Stimulated activated CD8-positive, alpha-beta memory T cell treated with anti-CD3 and anti-CD28 coated beads, Interleukin-4, amount 100 ng/mL, for 4 hours (primary cell): Measurements from ENCODE around the gene MECR.
"Not testable (repeated sequence)": the region's sequence is repeated elsewhere in the genome, so short reads cannot be mapped to it uniquely, and the experiment has no call there.

Experiments used
- DNase-seq, 2 donors: peaks; one replicate each; pipeline ENCODE4 v3.0.0-alpha.2; 2020; ENCODE audit warnings: low read depth in 2 of 2, low spot score in 1 of 2

Gene MECR

DNA sequence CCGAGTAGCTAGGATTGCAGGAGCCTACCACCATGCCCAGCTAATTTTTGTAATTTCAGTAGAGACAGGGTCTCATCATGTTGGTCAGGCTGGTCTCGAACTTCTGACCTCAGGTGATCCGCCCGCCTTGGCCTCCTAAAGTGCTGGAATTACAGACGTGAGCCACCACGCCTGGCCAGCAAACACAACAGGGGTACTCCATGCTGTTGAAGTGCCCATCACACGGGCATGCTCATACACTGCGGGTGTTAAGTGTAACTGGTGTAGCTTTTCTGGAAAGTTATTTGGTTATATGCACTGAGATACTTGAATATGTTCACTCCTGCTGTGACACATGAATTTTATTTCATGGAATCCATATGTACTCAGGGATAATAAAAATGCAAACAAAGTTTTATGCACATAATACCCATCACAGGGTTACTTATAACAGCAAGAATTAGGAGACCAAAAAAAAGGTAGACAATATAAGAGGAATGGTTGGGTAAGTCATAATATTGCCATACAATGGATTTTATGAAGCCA, 58.3 kb downstream of the MECR start:
- DNase-seq, result no peak

DNA sequence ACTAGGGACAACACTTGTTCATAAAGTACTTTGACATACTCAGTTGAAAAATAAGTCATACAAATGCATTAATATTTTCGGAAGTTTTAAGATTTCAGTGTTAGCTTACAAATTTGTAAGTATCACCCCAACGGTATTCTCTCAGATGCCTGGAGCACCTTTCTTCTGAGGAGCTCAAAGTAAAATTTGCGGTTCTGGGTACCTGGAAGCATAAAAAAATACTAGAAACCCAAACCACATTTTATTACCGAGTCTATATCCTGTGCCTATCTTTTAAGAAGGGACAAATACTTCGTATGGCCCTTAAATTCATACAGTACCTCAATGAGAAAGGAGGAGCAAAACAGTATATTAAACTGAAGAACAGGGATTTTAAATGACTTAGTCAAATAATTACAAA, 59.2 kb downstream of the MECR start:
- no peak for DNase-seq

- DNase-seq, result no peak
Measured at GRCh38 chr1:29171089-29171488, 59.6 kb downstream of the MECR start.

- DNase-seq, result no peak
Measured at GRCh38 chr1:29169976-29170375, 60.8 kb downstream of the MECR start.

- DNase-seq, result no peak
Measured at GRCh38 chr1:29167904-29168303, 62.8 kb downstream of the MECR start.

DNA sequence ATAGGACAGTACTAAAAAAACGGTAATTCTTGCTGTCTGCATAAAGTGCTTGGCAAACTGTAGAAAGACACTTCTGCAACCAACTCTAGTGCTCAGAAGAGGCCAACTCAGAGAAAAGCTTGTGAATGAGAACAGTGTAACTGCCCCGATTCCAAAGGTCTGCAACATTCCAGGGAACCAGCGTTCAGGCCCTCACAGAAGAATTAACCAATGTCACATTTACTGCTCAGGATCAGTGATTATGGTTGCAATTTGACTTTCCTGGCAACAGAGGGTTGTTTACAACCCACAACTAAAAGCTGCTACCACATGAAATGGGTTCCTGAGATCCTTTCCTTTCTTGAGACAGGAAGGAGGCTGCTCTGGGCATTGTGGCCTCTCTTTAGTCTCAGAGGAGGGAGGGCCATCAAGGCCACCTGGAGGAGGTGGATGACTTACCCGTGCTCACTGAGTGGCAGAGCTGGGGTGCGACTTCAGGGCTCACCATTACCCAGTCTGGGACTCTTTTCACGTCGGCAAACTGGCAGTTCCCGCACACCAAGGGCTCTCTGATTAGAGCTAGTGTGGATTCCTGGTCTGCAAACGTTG, 64.3 kb downstream of the MECR start:
- DNase-seq, result no peak

GRCh38 chr1:29164588-29164987, 66.1 kb downstream of the MECR start:
- no peak for DNase-seq

- DNase-seq, result no peak
Measured at GRCh38 chr1:29162476-29163138, 68.1 kb downstream of the MECR start.

- no peak for DNase-seq
Measured at GRCh38 chr1:29162025-29162424, 68.7 kb downstream of the MECR start.

DNA sequence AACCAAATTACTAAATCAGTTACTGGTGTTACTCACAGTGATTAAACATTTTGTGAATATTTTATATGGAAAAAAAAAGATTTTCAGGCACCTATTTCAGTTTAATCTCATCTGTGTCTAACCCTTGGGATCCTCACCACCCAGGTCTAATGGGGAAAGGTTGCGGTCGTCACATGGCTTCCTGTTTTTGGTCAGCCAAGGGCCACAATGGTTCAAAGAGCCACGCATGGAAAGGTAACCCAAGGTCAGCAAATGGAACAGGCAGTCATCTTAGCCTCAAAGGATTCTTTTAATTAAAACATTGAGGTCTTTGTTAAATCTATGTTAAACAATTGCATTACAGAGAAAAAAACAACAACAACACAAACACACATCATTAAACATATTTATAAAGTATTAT, 71.0 kb downstream of the MECR start:
- no peak for DNase-seq

- no peak for DNase-seq
Measured at GRCh38 chr1:29157269-29157601, 73.5 kb downstream of the MECR start.

DNA sequence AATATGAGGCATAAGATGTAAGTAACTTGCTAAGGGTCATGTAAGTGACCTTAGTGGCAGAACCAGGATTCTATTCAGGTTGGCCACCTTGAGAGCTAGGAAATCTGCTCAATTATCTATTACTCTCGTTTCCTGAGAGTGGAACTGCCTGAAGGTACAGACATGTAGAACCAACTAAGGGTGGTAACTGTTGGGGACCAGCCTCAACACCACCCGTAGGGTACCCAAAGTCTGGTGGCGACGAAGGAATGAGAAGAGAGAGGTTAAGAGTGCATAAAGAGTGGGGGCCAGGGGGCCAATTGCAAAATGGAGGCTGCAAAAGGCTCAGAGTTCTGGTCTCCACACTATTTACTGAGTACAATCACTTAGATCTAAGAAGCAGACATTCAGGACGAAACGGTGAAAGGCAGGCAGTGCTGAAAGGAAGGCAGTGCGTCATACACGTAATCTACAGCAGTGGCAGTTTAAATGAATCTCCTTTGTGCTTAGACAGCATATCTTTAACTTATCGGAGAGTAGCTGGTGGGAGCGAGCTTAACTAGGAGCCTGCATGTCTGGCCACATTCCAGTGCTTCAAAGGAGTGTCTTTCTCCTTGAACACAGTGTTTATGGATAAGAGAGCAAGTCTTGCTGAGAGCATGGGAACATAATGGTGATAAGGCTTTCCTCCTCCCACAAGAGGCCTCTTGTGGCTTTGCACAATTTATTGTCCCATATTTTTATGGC, 74.0 kb downstream of the MECR start:
- no peak for DNase-seq

- DNase-seq, result no peak
Measured at GRCh38 chr1:29152046-29152805, 78.5 kb downstream of the MECR start.

DNA sequence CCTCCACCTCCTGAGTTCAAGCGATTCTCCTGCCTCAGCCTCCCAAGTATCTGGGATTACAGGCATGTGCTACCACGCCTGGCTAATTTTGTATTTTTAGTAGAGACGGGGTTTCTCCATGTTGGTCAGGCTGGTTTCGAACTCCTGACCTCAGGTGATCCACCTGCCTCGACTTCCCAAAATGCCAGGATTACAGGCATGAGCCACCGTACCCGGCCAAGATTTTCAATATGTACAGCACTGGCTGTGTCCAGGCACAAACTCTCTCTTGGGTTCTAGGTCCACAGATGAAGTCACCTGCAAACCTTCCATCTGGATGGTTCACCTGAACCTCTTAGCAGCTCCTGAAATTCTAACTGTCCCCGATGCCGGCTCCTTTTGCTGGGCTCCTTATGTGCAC, 80.4 kb downstream of the MECR start:
- not testable (repeated sequence) for DNase-seq

DNA sequence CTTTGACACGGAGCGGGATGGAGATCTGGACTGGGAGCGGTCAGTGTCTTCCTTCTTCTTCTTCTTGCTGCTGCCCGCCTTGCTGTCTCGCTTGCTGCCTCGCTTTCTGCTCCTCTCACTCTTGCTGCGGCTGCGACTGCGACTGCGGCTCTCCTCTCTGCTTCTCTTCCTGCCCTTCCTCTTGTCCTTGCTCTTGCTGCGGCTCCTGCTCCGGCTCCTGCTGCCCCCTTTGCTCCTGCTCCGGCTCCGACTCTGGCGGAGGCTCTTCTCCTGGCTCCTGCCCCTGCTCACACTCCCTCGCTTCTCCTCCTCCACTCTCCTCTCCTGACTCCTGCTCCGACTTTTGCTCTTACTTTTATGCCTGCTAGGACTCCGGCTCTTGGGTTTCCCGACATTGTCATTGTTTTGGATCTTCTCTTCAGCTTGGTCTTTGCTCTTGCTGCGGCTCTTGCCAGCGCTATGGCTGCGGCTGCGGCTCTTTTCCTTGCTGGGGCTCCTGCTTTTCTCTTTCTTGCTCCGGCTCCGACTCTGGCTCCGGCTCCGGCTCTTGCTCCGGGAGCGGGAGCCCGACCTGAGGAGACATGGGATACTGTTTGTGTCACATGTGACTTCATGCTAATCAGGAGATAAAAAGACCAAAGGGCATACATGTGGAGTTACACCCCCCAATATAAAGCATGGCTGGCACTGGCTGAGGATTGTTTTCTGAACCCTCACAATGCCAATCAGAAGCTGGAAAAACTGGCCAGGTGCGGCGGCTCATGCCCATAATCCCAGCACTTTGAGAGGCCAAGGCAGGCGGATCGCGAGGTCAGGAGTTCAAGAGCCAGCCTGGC, 81.9 kb downstream of the MECR start:
- DNase-seq, result no peak

GRCh38 chr1:29145739-29146437, 84.8 kb downstream of the MECR start:
- DNase-seq, result no peak

DNA sequence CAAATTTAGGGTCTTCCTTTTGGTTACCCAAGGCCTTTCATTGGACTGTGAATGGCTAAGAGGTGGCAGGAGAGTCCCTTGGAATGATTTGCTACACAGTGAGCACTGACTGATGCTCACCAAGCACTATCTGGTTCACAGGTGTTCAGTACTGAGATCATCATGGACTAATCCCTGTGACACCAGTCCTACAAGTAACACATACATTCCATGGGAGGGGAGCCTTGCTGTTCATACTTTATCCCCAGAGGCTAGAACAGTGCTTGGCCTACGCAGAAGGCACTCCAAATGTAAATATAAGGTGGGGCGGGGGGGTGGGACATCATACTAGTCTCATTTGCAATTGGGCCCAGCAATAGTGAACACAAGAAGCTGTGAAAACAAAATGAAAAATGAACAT, 86.6 kb downstream of the MECR start:
- no peak for DNase-seq

DNA sequence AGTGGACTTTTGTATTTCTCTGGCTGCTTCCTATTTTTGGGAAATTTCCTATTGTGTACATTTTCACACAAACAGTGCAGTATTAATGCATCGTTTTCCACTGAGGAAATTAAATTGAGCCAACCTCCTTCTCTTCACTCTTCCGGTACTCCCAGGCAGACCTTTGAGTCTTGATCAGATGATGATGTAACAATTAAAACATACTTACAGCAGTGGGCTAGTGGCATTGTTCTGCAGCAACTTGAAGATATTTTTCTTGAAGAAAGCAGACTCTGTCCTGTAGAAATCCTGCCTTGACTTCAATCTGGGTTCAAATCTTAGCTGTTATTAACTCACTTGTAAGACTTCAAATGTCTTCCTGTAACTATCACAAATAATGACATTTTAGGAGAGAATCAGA, 88.0 kb downstream of the MECR start:
- DNase-seq, result no peak
